HG03571 (cell line): ENCODE results near the gene SMAD3.
A peak's percentile ranks its signal among the peaks of the same experiment; 100 is the strongest.
"Not testable (repeated sequence)": the region's sequence is repeated elsewhere in the genome, so short reads cannot be mapped to it uniquely, and the experiment has no call there.

Experiments used
- ATAC-seq: cut with Tn5 transposase; IDR thresholded peaks from one replicate; pipeline ENCODE4 v1.9.1; 2021; ENCODE audit not compliant: unreplicated experiment

Gene SMAD3

GRCh38 chr15:67065531-67066005 lies at the start of gene SMAD3:
SMAD3 (plus strand) TSS chr15:67065602; CDS start chr15:67066155, 553 bp downstream.
- peak; percentile 43 for ATAC-seq

GRCh38 chr15:67017311-67017710 lies 48.1 kb upstream of the SMAD3 start:
- ATAC-seq = no peak

GRCh38 chr15:67018026-67018425 lies 47.4 kb upstream of the SMAD3 start:
- ATAC-seq = no peak

GRCh38 chr15:67018441-67018840 lies 47.0 kb upstream of the SMAD3 start:
- no peak for ATAC-seq

GRCh38 chr15:67019069-67019468 lies 46.3 kb upstream of the SMAD3 start:
- ATAC-seq = no peak

- no peak for ATAC-seq
These were observed 45.4 kb upstream of the SMAD3 start for GRCh38 chr15:67019884-67020520.

GRCh38 chr15:67020668-67021067 lies 44.7 kb upstream of the SMAD3 start:
- ATAC-seq = not testable (repeated sequence)

- no peak for ATAC-seq
These were observed 43.9 kb upstream of the SMAD3 start for GRCh38 chr15:67021455-67021854.

GRCh38 chr15:67022587-67023105 lies 42.8 kb upstream of the SMAD3 start:
- ATAC-seq = no peak

- ATAC-seq = no peak
These were observed 41.7 kb upstream of the SMAD3 start for GRCh38 chr15:67023517-67024313.

GRCh38 chr15:67024314-67024997 lies 40.9 kb upstream of the SMAD3 start:
- no peak for ATAC-seq

- no peak for ATAC-seq
These were observed 40.4 kb upstream of the SMAD3 start for GRCh38 chr15:67024998-67025368.

- no peak for ATAC-seq
These were observed 39.4 kb upstream of the SMAD3 start for GRCh38 chr15:67025719-67026609.

GRCh38 chr15:67026610-67026967 lies 38.8 kb upstream of the SMAD3 start:
- no peak for ATAC-seq

- ATAC-seq = not testable (repeated sequence)
These were observed 37.0 kb upstream of the SMAD3 start for GRCh38 chr15:67028440-67028839.

GRCh38 chr15:67030036-67030762 lies 35.2 kb upstream of the SMAD3 start:
- no peak for ATAC-seq

- ATAC-seq = no peak
These were observed 34.1 kb upstream of the SMAD3 start for GRCh38 chr15:67031331-67031730.

GRCh38 chr15:67032608-67033007 lies 32.8 kb upstream of the SMAD3 start:
- ATAC-seq = no peak

GRCh38 chr15:67033012-67033411 lies 32.4 kb upstream of the SMAD3 start:
- no peak for ATAC-seq

GRCh38 chr15:67033571-67034044 lies 31.8 kb upstream of the SMAD3 start:
- ATAC-seq = no peak
